ENCODE data around the gene PNMT. TPM values are rescaled to one million over a fixed set of nuclear protein-coding genes. Genes with fewer than 3 reads are reported as not detected.
A peak's percentile ranks its signal among the peaks of the same experiment; 100 is the strongest.

PNMT gene
- total and polyA plus RNA-seq, 4 donors = 1.9 to 4.3 (median 3.5) TPM

DNA sequence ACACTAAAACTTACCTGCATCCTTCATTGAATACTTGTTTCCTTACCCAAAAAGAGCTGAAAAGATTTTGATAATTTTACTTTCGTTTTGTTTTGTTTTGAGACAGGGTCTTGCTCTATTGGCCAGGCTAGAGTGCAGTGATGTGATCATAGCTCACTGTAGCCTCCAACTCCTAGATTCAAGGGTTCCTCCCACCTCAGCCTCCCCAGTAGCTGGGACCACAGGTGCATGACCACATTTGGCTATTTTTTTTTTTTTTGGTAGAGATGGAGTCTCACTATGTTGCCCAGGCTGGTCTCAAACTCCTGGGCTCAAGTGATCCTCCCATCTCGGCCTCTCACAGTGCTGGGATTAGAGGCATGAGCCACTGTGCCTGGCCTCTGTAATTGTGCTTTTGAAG lies 13.1 kb upstream of the PNMT start:
- Histone ChIP-seq H3K27me3 (ENCODE audit: control insufficient read depth in 3 of 3, insufficient read depth in 3 of 3, low read length in 2 of 3) (no peaks in the 10 kb centered on the region), H3K27ac (ENCODE audit: low read depth in 1 of 2, low read length in 1 of 2) (no peak overlapping the region), H3K4me3 (no peak overlapping the region), H3K9ac (ENCODE audit: insufficient read depth in 1 of 2, low read length in 2 of 2) (no peak overlapping the region), H3K36me3 (ENCODE audit: control insufficient read depth in 4 of 4, insufficient read depth in 4 of 4, low read length in 4 of 4) (peaks cover 0 to 26% (median 3%) of the 10 kb centered on the region in 4 donors), H3K9me3 (ENCODE audit: control insufficient read depth in 4 of 4, insufficient read depth in 3 of 4, low read length in 3 of 4) (no peaks in the 10 kb centered on the region), H3K4me1 (ENCODE audit: control insufficient read depth in 5 of 5, insufficient read depth in 5 of 5, low read length in 5 of 5) (peaks cover 0 to 34% (median 11%) of the 10 kb centered on the region in 5 donors)
- ATAC-seq (ENCODE audit: insufficient read depth, low FRiP score) (no peak), DNase-seq (no peak)
- WGBS, 2 donors = 87 to 96% methylated on average over 2 of the region's 2 CpGs
- TF ChIP-seq, protein P1, sequence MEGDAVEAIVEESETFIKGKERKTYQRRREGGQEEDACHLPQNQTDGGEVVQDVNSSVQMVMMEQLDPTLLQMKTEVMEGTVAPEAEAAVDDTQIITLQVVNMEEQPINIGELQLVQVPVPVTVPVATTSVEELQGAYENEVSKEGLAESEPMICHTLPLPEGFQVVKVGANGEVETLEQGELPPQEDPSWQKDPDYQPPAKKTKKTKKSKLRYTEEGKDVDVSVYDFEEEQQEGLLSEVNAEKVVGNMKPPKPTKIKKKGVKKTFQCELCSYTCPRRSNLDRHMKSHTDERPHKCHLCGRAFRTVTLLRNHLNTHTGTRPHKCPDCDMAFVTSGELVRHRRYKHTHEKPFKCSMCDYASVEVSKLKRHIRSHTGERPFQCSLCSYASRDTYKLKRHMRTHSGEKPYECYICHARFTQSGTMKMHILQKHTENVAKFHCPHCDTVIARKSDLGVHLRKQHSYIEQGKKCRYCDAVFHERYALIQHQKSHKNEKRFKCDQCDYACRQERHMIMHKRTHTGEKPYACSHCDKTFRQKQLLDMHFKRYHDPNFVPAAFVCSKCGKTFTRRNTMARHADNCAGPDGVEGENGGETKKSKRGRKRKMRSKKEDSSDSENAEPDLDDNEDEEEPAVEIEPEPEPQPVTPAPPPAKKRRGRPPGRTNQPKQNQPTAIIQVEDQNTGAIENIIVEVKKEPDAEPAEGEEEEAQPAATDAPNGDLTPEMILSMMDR (IDR thresholded peaks at IDR 0.05; ENCODE audit: control extremely low read depth, extremely low read depth) = no peak

DNA sequence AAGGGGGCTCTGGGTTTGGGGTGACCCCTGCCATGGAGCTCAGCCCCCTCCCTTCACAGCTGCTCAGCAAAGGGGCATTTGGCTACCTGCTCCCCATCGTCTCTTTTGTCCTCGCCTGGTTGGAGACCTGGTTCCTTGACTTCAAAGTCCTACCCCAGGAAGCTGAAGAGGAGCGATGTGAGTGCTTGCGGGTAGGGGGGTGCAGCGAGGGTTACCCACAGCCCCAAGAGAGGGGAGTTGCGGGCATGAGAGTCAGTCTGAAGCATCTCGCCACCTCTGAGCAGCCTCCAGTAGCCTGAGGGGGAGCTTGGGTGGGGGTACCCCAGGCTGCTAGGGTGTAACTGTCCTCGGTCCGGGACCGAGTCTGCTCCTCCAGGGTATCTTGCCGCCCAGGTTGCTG lies 9.9 kb upstream of the PNMT start:
- ATAC-seq (ENCODE audit: insufficient read depth, low FRiP score) (no peak), DNase-seq (no peak)
- Histone ChIP-seq H3K36me3 (ENCODE audit: control insufficient read depth in 4 of 4, insufficient read depth in 4 of 4, low read length in 4 of 4) (peaks cover 0 to 53% (median 7%) of the 10 kb centered on the region in 4 donors), H3K27me3 (ENCODE audit: control insufficient read depth in 3 of 3, insufficient read depth in 3 of 3, low read length in 2 of 3) (no peaks in the 10 kb centered on the region), H3K9ac (ENCODE audit: insufficient read depth in 1 of 2, low read length in 2 of 2) (no peak overlapping the region), H3K9me3 (ENCODE audit: control insufficient read depth in 4 of 4, insufficient read depth in 3 of 4, low read length in 3 of 4) (no peaks in the 10 kb centered on the region), H3K4me1 (ENCODE audit: control insufficient read depth in 5 of 5, insufficient read depth in 5 of 5, low read length in 5 of 5) (peaks cover 0 to 47% (median 8%) of the 10 kb centered on the region in 5 donors), H3K27ac (ENCODE audit: low read depth in 1 of 2, low read length in 1 of 2) (peak overlapping the region in 1 of 2 donors; percentile 80), H3K4me3 (no peak overlapping the region)
- TF ChIP-seq, protein P1 (IDR thresholded peaks at IDR 0.05; ENCODE audit: control extremely low read depth, extremely low read depth) = no peak
- 95 to 96% methylated on average over 11 of the region's 11 CpGs for WGBS, 2 donors

DNA sequence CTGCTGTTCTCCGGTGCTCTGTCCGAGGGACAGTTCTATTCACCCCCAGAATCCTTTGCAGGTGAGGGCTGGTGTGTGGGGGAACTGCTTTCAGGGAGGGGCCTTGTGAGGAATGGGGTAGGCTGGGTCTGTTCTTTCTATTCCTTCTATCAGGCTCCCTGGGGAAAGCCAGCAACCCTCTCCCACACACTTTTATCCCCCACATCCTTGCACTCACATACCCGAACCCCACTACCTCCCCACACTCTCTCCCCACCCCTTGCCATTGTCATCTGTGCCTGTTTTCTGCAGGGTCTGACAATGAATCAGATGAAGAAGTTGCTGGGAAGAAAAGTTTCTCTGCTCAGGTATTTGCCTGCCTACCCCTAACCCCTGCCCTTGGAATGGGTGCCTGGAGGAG lies 9.5 kb upstream of the PNMT start:
- no peaks in the 10 kb centered on the region for H3K9me3 ChIP-seq (ENCODE audit: control insufficient read depth in 4 of 4, insufficient read depth in 3 of 4, low read length in 3 of 4)
- H3K9ac ChIP-seq (ENCODE audit: insufficient read depth in 1 of 2, low read length in 2 of 2) = no peak overlapping the region
- H3K4me1 ChIP-seq (ENCODE audit: control insufficient read depth in 5 of 5, insufficient read depth in 5 of 5, low read length in 5 of 5) = peaks cover 0 to 44% (median 8%) of the 10 kb centered on the region in 5 donors
- no peak for DNase-seq
- 91 to 93% methylated on average over 3 of the region's 3 CpGs for WGBS, 2 donors
- peaks cover 0 to 53% (median 7%) of the 10 kb centered on the region in 4 donors for H3K36me3 ChIP-seq (ENCODE audit: control insufficient read depth in 4 of 4, insufficient read depth in 4 of 4, low read length in 4 of 4)
- TF ChIP-seq, protein P1 (IDR thresholded peaks at IDR 0.05; ENCODE audit: control extremely low read depth, extremely low read depth) = no peak
- H3K27ac ChIP-seq (ENCODE audit: low read depth in 1 of 2, low read length in 1 of 2) = peak overlapping the region; percentile 52 to 80
- ATAC-seq (ENCODE audit: insufficient read depth, low FRiP score) = no peak
- no peaks in the 10 kb centered on the region for H3K27me3 ChIP-seq (ENCODE audit: control insufficient read depth in 3 of 3, insufficient read depth in 3 of 3, low read length in 2 of 3)
- H3K4me3 ChIP-seq = no peak overlapping the region
